NT2/D1 (cell line): ENCODE results near the gene CRAT.

Source experiments
- SUZ12 ChIP-seq: IDR thresholded peaks from 2 replicates; pipeline ENCODE4 v1.6.1; 2011; ENCODE audit not compliant: insufficient read length, insufficient read depth; ENCODE audit errors: extremely low read depth
- YY1 ChIP-seq: IDR thresholded peaks from 2 replicates; pipeline ENCODE4 v1.6.1; 2011; ENCODE audit not compliant: insufficient read length, insufficient read depth

DNA sequence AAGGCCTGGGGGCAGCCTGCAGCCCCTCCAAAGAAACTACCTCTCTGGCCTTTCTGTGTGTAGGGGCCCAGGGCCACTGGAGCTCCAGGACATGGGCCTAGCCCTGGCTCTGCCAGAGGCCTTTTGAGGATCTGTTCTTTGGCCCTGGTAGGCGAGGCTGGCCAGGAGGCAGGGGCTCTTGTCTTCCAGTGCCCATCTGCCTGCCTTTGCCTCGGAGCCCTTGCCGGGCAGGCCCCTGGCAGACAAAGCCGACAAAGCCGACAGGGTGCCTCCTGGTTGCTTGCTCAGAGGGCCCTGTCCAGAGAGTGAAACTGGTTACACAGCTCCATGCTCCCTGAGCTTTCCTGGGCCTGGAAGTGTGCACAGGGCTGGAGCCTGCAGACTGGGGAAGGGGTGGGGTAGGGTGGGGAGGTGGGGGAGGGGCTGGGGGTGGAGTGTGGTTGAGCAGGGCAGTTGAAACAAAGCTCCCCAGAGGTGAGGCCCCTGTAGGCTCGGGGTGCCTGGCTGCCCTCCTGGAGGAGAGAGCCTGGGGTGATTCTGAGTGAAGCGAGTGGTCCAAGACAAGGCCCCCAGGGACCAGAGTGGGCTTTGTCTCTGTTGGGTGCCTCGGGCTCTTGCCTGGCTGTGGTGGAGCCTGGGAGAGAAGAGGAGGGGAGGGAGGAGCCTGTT is 29.9 kb upstream of the CRAT start:
- TF ChIP-seq YY1: no peak
- TF ChIP-seq SUZ12: no peak
